H9 (cell line): ENCODE results near the gene RNU6-9. TPM values are rescaled to one million over a fixed set of nuclear protein-coding genes. Genes with fewer than 3 reads are reported as not detected.

Experiments used
- DNase-seq: peaks from one replicate; pipeline ENCODE4 v3.0.0-alpha.2; 2017
- H2AFZ ChIP-seq: one replicate; pipeline ENCODE4 v1.6.1; 2013; ENCODE audit warnings: mild to moderate bottlenecking, low read length, control low read depth, moderate library complexity
- H2AK5ac ChIP-seq: 2 replicates; pipeline ENCODE4 v1.6.1; 2013; ENCODE audit warnings: low read length, control low read depth, mixed read lengths; ENCODE audit not compliant: insufficient read length
- H2BK120ac ChIP-seq: one replicate; pipeline ENCODE4 v1.6.1; 2013; ENCODE audit warnings: low read depth, mild to moderate bottlenecking, low read length, control low read depth, inconsistent platforms; ENCODE audit not compliant: poor library complexity, severe bottlenecking
- H2BK12ac ChIP-seq: 2 replicates; pipeline ENCODE4 v1.6.1; 2013; ENCODE audit warnings: low read length, control low read depth, mixed read lengths, low read depth; ENCODE audit not compliant: insufficient read length
- H2BK15ac ChIP-seq: 2 replicates; pipeline ENCODE4 v1.6.1; 2013; ENCODE audit warnings: low read depth, low read length, control low read depth
- H2BK20ac ChIP-seq: one replicate; pipeline ENCODE4 v1.6.1; 2013; ENCODE audit warnings: low read depth, mild to moderate bottlenecking, low read length, control low read depth, inconsistent platforms; ENCODE audit not compliant: poor library complexity, severe bottlenecking
- H2BK5ac ChIP-seq: 2 replicates; pipeline ENCODE4 v1.6.1; 2013; ENCODE audit warnings: low read length, control low read depth, mixed read lengths; ENCODE audit not compliant: insufficient read length
- H3K14ac ChIP-seq: 2 replicates; pipeline ENCODE4 v1.6.1; 2013; ENCODE audit warnings: low read length, control low read depth; ENCODE audit not compliant: insufficient read depth
- H3K18ac ChIP-seq: 2 replicates; pipeline ENCODE4 v1.6.1; 2013; ENCODE audit warnings: low read depth, mild to moderate bottlenecking, mixed read lengths, low read length, control low read depth; ENCODE audit not compliant: insufficient read length
- H3K23ac ChIP-seq: 2 replicates; pipeline ENCODE4 v1.6.1; 2013; ENCODE audit warnings: low read length, control low read depth, mixed read lengths, low read depth; ENCODE audit not compliant: insufficient read length
- H3K23me2 ChIP-seq: 2 replicates; pipeline ENCODE4 v1.6.1; 2013; ENCODE audit warnings: low read depth, mild to moderate bottlenecking, mixed read lengths, low read length, control low read depth; ENCODE audit not compliant: insufficient read length, poor library complexity, severe bottlenecking
- H3K27ac ChIP-seq: 2 replicates; pipeline ENCODE4 v1.5.1; 2013; ENCODE audit warnings: low read length, control low read depth, mixed read lengths, low read depth; ENCODE audit not compliant: insufficient read length
- H3K27me3 ChIP-seq: 2 replicates; pipeline ENCODE4 v1.6.1; 2013; ENCODE audit warnings: low read length, control low read depth, inconsistent platforms; ENCODE audit not compliant: insufficient read depth
- H3K4ac ChIP-seq: 2 replicates; pipeline ENCODE4 v1.6.1; 2013; ENCODE audit warnings: low read depth, mild to moderate bottlenecking, control low read depth, inconsistent platforms, low read length, moderate library complexity
- H3K4me1 ChIP-seq: 2 replicates; pipeline ENCODE4 v1.6.1; 2013; ENCODE audit warnings: low read length, control low read depth, inconsistent platforms; ENCODE audit not compliant: insufficient read depth
- H3K4me2 ChIP-seq: 2 replicates; pipeline ENCODE4 v1.6.1; 2013; ENCODE audit warnings: low read length, control low read depth, mixed read lengths; ENCODE audit not compliant: insufficient read length, insufficient read depth
- H3K56ac ChIP-seq: 2 replicates; pipeline ENCODE4 v1.6.1; 2013; ENCODE audit warnings: low read depth, mild to moderate bottlenecking, mixed read lengths, low read length, control low read depth; ENCODE audit not compliant: insufficient read length
- H3K79me1 ChIP-seq: 2 replicates; pipeline ENCODE4 v1.6.1; 2013; ENCODE audit warnings: low read depth, mild to moderate bottlenecking, moderate library complexity, low read length, control low read depth, inconsistent platforms; ENCODE audit not compliant: insufficient read depth, poor library complexity, severe bottlenecking
- H3K79me2 ChIP-seq: 2 replicates; pipeline ENCODE4 v1.6.1; 2013; ENCODE audit warnings: low read length, control low read depth, inconsistent platforms; ENCODE audit not compliant: insufficient read depth
- H3K9ac ChIP-seq: 2 replicates; pipeline ENCODE4 v1.6.1; 2013; ENCODE audit warnings: low read length, control low read depth, mixed read lengths; ENCODE audit not compliant: insufficient read length; ENCODE audit errors: extremely low read depth
- H3K9me3 ChIP-seq: one replicate; pipeline ENCODE4 v1.6.1; 2013; ENCODE audit warnings: low read depth, low read length, inconsistent platforms; ENCODE audit not compliant: control insufficient read depth
- H3T11ph ChIP-seq: one replicate; pipeline ENCODE4 v1.6.1; 2013; ENCODE audit warnings: mild to moderate bottlenecking, low read length, control low read depth, inconsistent platforms
- H4K20me1 ChIP-seq: one replicate; pipeline ENCODE4 v1.6.1; 2013; ENCODE audit not compliant: control insufficient read depth, insufficient read length, insufficient read depth
- H4K5ac ChIP-seq: 2 replicates; pipeline ENCODE4 v1.6.1; 2013; ENCODE audit warnings: low read depth, mild to moderate bottlenecking, mixed read lengths, low read length, control low read depth; ENCODE audit not compliant: insufficient read length
- H4K8ac ChIP-seq: replicated peaks from 2 replicates; pipeline ENCODE4 v1.6.1; 2013; ENCODE audit warnings: low read length, control low read depth, mixed read lengths, low read depth; ENCODE audit not compliant: insufficient read length
- H4K91ac ChIP-seq: 2 replicates; pipeline ENCODE4 v1.6.1; 2013; ENCODE audit warnings: low read depth, mild to moderate bottlenecking, moderate library complexity, mixed read lengths, low read length, control low read depth; ENCODE audit not compliant: insufficient read length
- H3K27ac Mint-ChIP-seq, 3 experiments: 2 replicates in 2 of 3; 3 replicates in 1 of 3; pipeline ENCODE4 v1.8.0; 2020 to 2021; ENCODE audit warnings: mixed read lengths in 3 of 3, mild to moderate bottlenecking in 1 of 3, moderate library complexity in 1 of 3
- H3K27me3 Mint-ChIP-seq: 2 replicates; pipeline ENCODE4 v1.8.0; 2021; ENCODE audit warnings: low read depth, mild to moderate bottlenecking, moderate library complexity, mixed read lengths
- H3K36me3 Mint-ChIP-seq, 3 experiments: 2 replicates in 2 of 3; 3 replicates in 1 of 3; pipeline ENCODE4 v1.8.0; 2020 to 2021; ENCODE audit warnings: low read depth in 3 of 3, mixed read lengths in 3 of 3; ENCODE audit not compliant: insufficient read depth in 1 of 3
- H3K4me1 Mint-ChIP-seq, 2 experiments: 2 replicates each; pipeline ENCODE4 v1.8.0; 2020; ENCODE audit warnings: mixed read lengths in 2 of 2
- H3K4me3 Mint-ChIP-seq, 2 experiments: 2 replicates in 1 of 2; 3 replicates in 1 of 2; pipeline ENCODE4 v1.8.0; 2020 to 2021; ENCODE audit warnings: mild to moderate bottlenecking in 2 of 2, mixed read lengths in 2 of 2, moderate library complexity in 1 of 2
- H3K9me3 Mint-ChIP-seq, 2 experiments: 2 replicates in 1 of 2; 3 replicates in 1 of 2; pipeline ENCODE4 v1.8.0; 2020; ENCODE audit warnings: mild to moderate bottlenecking in 2 of 2, mixed read lengths in 2 of 2, moderate library complexity in 1 of 2
- WGBS: extraction: QIAGEN DNeasy Blood & Tissue Kit; methylation state at CpG from one replicate; pipeline ENCODE4 v1.1.7; 2013; ENCODE audit warnings: missing lambda C conversion rate, low lambda C conversion rate, mixed read lengths; ENCODE audit not compliant: insufficient read length; ENCODE audit errors: extremely low coverage; 5-methylcytosine and 5-hydroxymethylcytosine counted together
- total RNA-seq: library from RNA; stranded (reverse); gene quantifications from 2 replicates; pipeline ENCODE4 v1.2.1, GENCODE V29; 2021
- TF ChIP-seq, protein P1 (sequence below): fragments of 200-600 bp; sonication (generic); conservative IDR thresholded peaks from 3 replicates; pipeline ENCODE4 v1.8.0; 2021; ENCODE audit warnings: antibody characterized with exemption, mild to moderate bottlenecking

RNU6-9 gene
- total RNA-seq, 1 experiment from 2014 or later: not detected

DNA sequence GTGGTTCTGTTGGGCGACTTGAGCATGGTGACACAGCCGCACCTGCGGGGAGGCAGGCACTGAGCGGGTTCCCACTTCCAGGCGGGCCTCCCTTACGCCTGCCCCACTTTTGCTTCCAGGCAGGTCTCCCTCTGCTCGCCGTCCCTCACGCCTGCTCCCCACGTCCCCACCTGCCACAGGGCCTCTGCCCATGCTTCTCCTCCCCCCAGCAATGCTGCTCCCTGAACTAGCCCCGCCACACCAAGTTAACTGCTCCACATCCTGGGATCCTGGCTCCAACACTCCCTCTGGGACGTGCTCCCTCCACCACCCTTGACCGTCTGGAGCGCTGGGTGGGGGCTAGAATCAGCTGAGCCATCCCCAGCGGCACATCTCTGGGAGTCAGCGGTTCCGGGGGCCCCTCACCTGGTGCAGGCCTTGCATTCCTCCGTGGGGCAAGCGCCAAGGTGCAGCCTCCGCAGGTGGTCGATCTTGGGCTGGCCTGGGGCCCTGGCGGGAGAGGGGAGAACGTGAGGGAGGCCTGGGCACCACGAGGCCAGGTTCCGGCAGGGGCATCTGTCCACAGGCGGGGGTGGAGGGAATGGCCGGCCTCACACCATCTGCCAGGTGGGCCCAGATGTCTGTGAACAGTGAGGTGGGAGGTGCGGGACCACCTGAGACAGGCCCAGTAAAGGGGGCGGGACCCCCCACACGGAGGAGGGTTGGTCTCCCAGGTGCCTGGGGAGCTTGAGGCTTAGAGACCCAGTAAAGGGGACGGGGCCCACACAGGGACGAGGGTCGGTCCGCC lies 24.6 kb upstream of the RNU6-9 start:
- Histone ChIP-seq H2AK5ac (no peak overlapping the region), H2AFZ (no peak overlapping the region), H3K23ac (no peak overlapping the region), H3K79me1 (no peaks in the 10 kb centered on the region), H3K9me3 (no peaks in the 10 kb centered on the region), H2BK120ac (no peak overlapping the region), H2BK20ac (no peak overlapping the region), H2BK12ac (no peak overlapping the region), H4K8ac (no peak overlapping the region), H3K23me2 (no peaks in the 10 kb centered on the region), H3K14ac (no peak overlapping the region), H3T11ph (no peak overlapping the region), H3K4me1 (no peaks in the 10 kb centered on the region), H2BK15ac (no peak overlapping the region), H3K4ac (no peak overlapping the region), H3K9ac (no peak overlapping the region), H3K4me2 (no peak overlapping the region), H3K56ac (no peak overlapping the region), H3K79me2 (no peaks in the 10 kb centered on the region), H4K20me1 (no peaks in the 10 kb centered on the region), H4K5ac (no peak overlapping the region), H3K27ac (no peak overlapping the region), H2BK5ac (no peak overlapping the region), H3K27me3 (no peaks in the 10 kb centered on the region), H4K91ac (no peak overlapping the region), H3K18ac (no peak overlapping the region)
- whole genome bisulfite sequencing: no CpG with 5 or more reads among the region's 34 CpGs
- Mint-ChIP-seq H3K36me3 (peaks cover 20 to 47% (median 35%) of the 10 kb centered on the region in 3 experiments), H3K4me3 (no peak overlapping the region), H3K9me3 (peaks cover 6 to 7% of the 10 kb centered on the region in 2 experiments), H3K27me3 (peaks cover 1% of the 10 kb centered on the region; the same call in 1 of the 2 replicates), H3K27ac (no peak overlapping the region; a peak in 1 of 7 replicates), H3K4me1 (peaks cover 8 to 24% of the 10 kb centered on the region in 2 experiments)
- DNase-seq: no peak
- TF ChIP-seq, protein P1, sequence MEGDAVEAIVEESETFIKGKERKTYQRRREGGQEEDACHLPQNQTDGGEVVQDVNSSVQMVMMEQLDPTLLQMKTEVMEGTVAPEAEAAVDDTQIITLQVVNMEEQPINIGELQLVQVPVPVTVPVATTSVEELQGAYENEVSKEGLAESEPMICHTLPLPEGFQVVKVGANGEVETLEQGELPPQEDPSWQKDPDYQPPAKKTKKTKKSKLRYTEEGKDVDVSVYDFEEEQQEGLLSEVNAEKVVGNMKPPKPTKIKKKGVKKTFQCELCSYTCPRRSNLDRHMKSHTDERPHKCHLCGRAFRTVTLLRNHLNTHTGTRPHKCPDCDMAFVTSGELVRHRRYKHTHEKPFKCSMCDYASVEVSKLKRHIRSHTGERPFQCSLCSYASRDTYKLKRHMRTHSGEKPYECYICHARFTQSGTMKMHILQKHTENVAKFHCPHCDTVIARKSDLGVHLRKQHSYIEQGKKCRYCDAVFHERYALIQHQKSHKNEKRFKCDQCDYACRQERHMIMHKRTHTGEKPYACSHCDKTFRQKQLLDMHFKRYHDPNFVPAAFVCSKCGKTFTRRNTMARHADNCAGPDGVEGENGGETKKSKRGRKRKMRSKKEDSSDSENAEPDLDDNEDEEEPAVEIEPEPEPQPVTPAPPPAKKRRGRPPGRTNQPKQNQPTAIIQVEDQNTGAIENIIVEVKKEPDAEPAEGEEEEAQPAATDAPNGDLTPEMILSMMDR: no peak
